ENCODE results near the gene MCIDAS.

DNA sequence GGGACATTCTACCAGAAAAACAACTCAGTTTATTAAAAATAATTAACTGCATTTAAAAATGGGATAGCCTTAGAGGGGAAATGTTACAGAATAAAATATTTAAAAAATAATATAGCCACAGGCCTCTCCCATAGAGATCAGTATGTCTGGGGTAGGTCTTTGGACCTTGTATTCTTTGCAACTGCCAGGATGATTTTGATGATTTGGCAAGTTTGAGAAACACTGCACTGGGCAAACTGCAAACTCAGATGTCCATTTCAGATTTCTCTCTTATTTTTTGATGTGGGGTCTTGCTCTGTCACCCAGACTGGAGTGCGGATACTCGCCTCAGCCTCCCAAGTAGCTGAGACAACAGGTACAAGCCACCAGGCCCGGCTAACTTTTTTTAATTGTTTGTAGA lies 31.2 kb upstream of the MCIDAS start:
- TF ChIP-seq, protein P1, sequence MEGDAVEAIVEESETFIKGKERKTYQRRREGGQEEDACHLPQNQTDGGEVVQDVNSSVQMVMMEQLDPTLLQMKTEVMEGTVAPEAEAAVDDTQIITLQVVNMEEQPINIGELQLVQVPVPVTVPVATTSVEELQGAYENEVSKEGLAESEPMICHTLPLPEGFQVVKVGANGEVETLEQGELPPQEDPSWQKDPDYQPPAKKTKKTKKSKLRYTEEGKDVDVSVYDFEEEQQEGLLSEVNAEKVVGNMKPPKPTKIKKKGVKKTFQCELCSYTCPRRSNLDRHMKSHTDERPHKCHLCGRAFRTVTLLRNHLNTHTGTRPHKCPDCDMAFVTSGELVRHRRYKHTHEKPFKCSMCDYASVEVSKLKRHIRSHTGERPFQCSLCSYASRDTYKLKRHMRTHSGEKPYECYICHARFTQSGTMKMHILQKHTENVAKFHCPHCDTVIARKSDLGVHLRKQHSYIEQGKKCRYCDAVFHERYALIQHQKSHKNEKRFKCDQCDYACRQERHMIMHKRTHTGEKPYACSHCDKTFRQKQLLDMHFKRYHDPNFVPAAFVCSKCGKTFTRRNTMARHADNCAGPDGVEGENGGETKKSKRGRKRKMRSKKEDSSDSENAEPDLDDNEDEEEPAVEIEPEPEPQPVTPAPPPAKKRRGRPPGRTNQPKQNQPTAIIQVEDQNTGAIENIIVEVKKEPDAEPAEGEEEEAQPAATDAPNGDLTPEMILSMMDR (conservative IDR thresholded peaks at IDR 0.05; ENCODE audit: low read depth, low read length) = no peak
- TF ChIP-seq EZH2 (IDR thresholded peaks at IDR 0.05; ENCODE audit: low read length, unreplicated experiment) (no peak), EZH2phosphoT487 (IDR thresholded peaks at IDR 0.05; ENCODE audit: borderline replicate concordance, low read length) (no peak)
